Mammary epithelial cell (primary cell): ENCODE measurements around the gene IL17C.

ENCODE experiments used
- CTCF ChIP-seq, 2 donors: IDR thresholded peaks in 1 of 2; conservative IDR thresholded peaks in 1 of 2; 2 replicates each; pipeline ENCODE4 v1.5.1; 2011 to 2012; ENCODE audit warnings: inconsistent platforms in 2 of 2, low read length in 2 of 2, mild to moderate bottlenecking in 2 of 2, control low read depth in 1 of 2, low read depth in 1 of 2; ENCODE audit not compliant: insufficient read depth in 1 of 2; ENCODE audit errors: extremely low read depth in 1 of 2
- EZH2 ChIP-seq: IDR thresholded peaks from 2 replicates; pipeline ENCODE4 v1.6.1; 2012; ENCODE audit warnings: low read length, inconsistent platforms, borderline replicate concordance

DNA sequence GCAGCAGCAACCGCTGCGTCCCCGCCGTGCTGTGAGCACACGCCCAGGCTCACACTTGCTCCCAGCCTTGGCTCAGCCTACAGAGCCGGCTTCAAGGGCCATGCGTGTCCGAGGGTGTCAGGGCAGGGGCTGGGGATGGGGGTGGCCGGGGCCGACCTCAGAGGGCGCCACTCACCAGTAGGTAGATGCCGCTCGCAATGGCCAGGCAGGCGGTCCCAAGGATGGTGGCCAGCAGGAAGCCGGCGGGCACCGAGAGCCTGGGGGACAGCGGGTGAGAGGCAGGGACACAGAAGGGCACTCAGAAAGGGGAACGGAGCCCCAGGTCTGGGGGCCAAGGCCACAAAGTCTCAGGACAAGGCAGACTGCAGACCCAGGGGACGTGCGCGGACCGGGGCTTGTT, 7.6 kb downstream of the IL17C start:
- TF ChIP-seq EZH2: no peak
- TF ChIP-seq CTCF (conservative IDR thresholded peaks at IDR 0.05 in 1 of 2, IDR thresholded peaks at IDR 0.05 in 1 of 2; ENCODE audit: extremely low read depth in 1 of 2, insufficient read depth in 1 of 2, low read depth in 1 of 2, low read length in 2 of 2): no peak
